ENCODE data around the gene EPAS1. TPM values are rescaled to one million over a fixed set of nuclear protein-coding genes. Genes with fewer than 3 reads are reported as not detected.

The EPAS1 gene
- total and polyA plus RNA-seq, 2 of the 13 experiments (the other 11 are each of a cell fraction or from before 2014, with no cell fraction given) = 47.1 to 182 TPM

GRCh38 chr2:46248171-46248570, 49.0 kb upstream of the EPAS1 start:
- Histone ChIP-seq H3K4me2 (ENCODE audit: low read depth, low read length) (no peak overlapping the region), H3K27ac (ENCODE audit: extremely low read length, insufficient read depth, low read length) (no peak overlapping the region), H3K4me3 (replicated peaks in 1 of 3; ENCODE audit: insufficient read depth in 1 of 3, low read depth in 2 of 3, low read length in 3 of 3) (no peak overlapping the region), H3K79me2 (ENCODE audit: insufficient read depth, low read length) (no peaks in the 10 kb centered on the region), H3K9me3 (ENCODE audit: low read length) (peaks cover 4% of the 10 kb centered on the region; the same call in 1 of the 2 replicates), H3K4me1 (ENCODE audit: insufficient read depth, low read length) (no peaks in the 10 kb centered on the region), H3K36me3 (replicated peaks in 1 of 2; ENCODE audit: control insufficient read depth in 1 of 2, insufficient read depth in 2 of 2, low read length in 2 of 2) (no peaks in the 10 kb centered on the region), H4K20me1 (ENCODE audit: insufficient read depth, low read length) (no peaks in the 10 kb centered on the region), H3K9ac (ENCODE audit: insufficient read depth, low read depth, low read length) (no peak overlapping the region), H2AFZ (ENCODE audit: low read length) (no peak overlapping the region), H3K27me3 (ENCODE audit: control insufficient read depth in 1 of 2, insufficient read depth in 2 of 2, low read length in 2 of 2) (peaks cover 3 to 19% of the 10 kb centered on the region in 2 experiments; a peak in 4 of 5 replicates)
- DNase-seq (ENCODE audit: low spot score) = no peak
- POLR2A ChIA-PET = no interaction called here
- TF ChIP-seq SETDB1 (CRISPR knock-in tag; IDR thresholded peaks at IDR 0.05; ENCODE audit: borderline replicate concordance) (no peak), FOXA3 (CRISPR knock-in tag; IDR thresholded peaks at IDR 0.05) (peak; percentile 46; the same call in 1 of the 2 replicates)
- intact Hi-C loops (cut with micrococcal nuclease; ENCODE audit: unreplicated experiment) (no loop called here), in situ Hi-C loops (cut with HindIII; ENCODE audit: extremely low pct_ligation_motif_present, low pct_unique_long_range_greater_than_20kb) (no loop called here)
- no peak for ATAC-seq
- CTCF ChIA-PET (ENCODE audit: low intra/inter-chr PET ratio, low total read pairs) = no interaction called here
- no TSS peak for BruUV-seq (replicated peaks)
- FAIRE-seq = no peak

- no peaks in the 10 kb centered on the region for H3K4me1 ChIP-seq (ENCODE audit: insufficient read depth, low read length)
- intact Hi-C loops (cut with micrococcal nuclease; ENCODE audit: unreplicated experiment) (no loop called here), in situ Hi-C loops (cut with HindIII; ENCODE audit: extremely low pct_ligation_motif_present, low pct_unique_long_range_greater_than_20kb) (no loop called here)
- H3K9me3 ChIP-seq (ENCODE audit: low read length) = peaks cover 4% of the 10 kb centered on the region; the same call in 1 of the 2 replicates
- no peaks in the 10 kb centered on the region for H4K20me1 ChIP-seq (ENCODE audit: insufficient read depth, low read length)
- no peak for FAIRE-seq
- H3K36me3 ChIP-seq (replicated peaks in 1 of 2; ENCODE audit: control insufficient read depth in 1 of 2, insufficient read depth in 2 of 2, low read length in 2 of 2) = no peaks in the 10 kb centered on the region; a peak in 1 of 5 replicates
- TF ChIP-seq CBX2 (IDR thresholded peaks at IDR 0.05; ENCODE audit: low read depth, low read length) = no peak
- no peak for TF ChIP-seq CBX2 (CRISPR knock-in tag; IDR thresholded peaks at IDR 0.05; ENCODE audit: low read depth)
- no peak for TF ChIP-seq NR2F6 (IDR thresholded peaks at IDR 0.05)
- no peak for TF ChIP-seq NR2F6 (CRISPR knock-in tag; IDR thresholded peaks at IDR 0.05)
- TF ChIP-seq FOXO1 (CRISPR knock-in tag; IDR thresholded peaks at IDR 0.05) = no peak
- no peak for TF ChIP-seq ZNF354B (CRISPR knock-in tag; IDR thresholded peaks at IDR 0.05)
- TF ChIP-seq ZFX (CRISPR knock-in tag; IDR thresholded peaks at IDR 0.05; ENCODE audit: low read depth) = no peak
- no peak for TF ChIP-seq CEBPZ (IDR thresholded peaks at IDR 0.05; ENCODE audit: low read length)
- no peak for TF ChIP-seq HNF4A (CRISPR knock-in tag; IDR thresholded peaks at IDR 0.05)
- TF ChIP-seq ATF6 (CRISPR knock-in tag; conservative IDR thresholded peaks at IDR 0.05) = no peak
- no peak for TF ChIP-seq HDAC6 (IDR thresholded peaks at IDR 0.05; ENCODE audit: low read depth, low read length)
- no peak overlapping the region for H3K27ac ChIP-seq (ENCODE audit: extremely low read length, insufficient read depth, low read length)
- H3K4me3 ChIP-seq (replicated peaks in 1 of 3; ENCODE audit: insufficient read depth in 1 of 3, low read depth in 2 of 3, low read length in 3 of 3) = no peak overlapping the region
- BruUV-seq (replicated peaks) = no TSS peak
- peaks cover 3 to 28% of the 10 kb centered on the region in 2 experiments; a peak in 4 of 5 replicates for H3K27me3 ChIP-seq (ENCODE audit: control insufficient read depth in 1 of 2, insufficient read depth in 2 of 2, low read length in 2 of 2)
- ATAC-seq = no peak
- no peak overlapping the region for H3K9ac ChIP-seq (ENCODE audit: insufficient read depth, low read depth, low read length)
- H3K79me2 ChIP-seq (ENCODE audit: insufficient read depth, low read length) = no peaks in the 10 kb centered on the region
- no peak overlapping the region for H3K4me2 ChIP-seq (ENCODE audit: low read depth, low read length)
- CTCF ChIA-PET (ENCODE audit: low intra/inter-chr PET ratio, low total read pairs) = no interaction called here
- no peak for DNase-seq (ENCODE audit: low spot score)
- POLR2A ChIA-PET = no interaction called here
- H2AFZ ChIP-seq (ENCODE audit: low read length) = no peak overlapping the region
Measured at GRCh38 chr2:46249654-46250053, 47.6 kb upstream of the EPAS1 start.
